ENCODE data around the gene CEBPZ. TPM values are rescaled to one million over a fixed set of nuclear protein-coding genes. Genes with fewer than 3 reads are reported as not detected.
"Not testable (repeated sequence)": the region's sequence is repeated elsewhere in the genome, so short reads cannot be mapped to it uniquely, and the experiment has no call there.

Gene CEBPZ
- total RNA-seq, 1 donor from 2014 or later: 41.2 TPM

GRCh38 chr2:37198681-37199065 is 32.7 kb downstream of the CEBPZ start:
- no peak for TF ChIP-seq CTCF (IDR thresholded peaks at IDR 0.05; ENCODE audit: unreplicated experiment)
- H3K27me3 Mint-ChIP-seq (ENCODE audit: unreplicated experiment): peaks cover 5% of the 10 kb centered on the region
- no peaks in the 10 kb centered on the region for H3K9me3 Mint-ChIP-seq (ENCODE audit: unreplicated experiment)
- H3K36me3 Mint-ChIP-seq (ENCODE audit: low read depth, unreplicated experiment): peaks cover 13% of the 10 kb centered on the region
- no peak for DNase-seq (ENCODE audit: low spot score)
- H3K27ac Mint-ChIP-seq (ENCODE audit: unreplicated experiment): peak overlapping the region; percentile 25
- peaks cover 7% of the 10 kb centered on the region for H3K4me1 Mint-ChIP-seq (ENCODE audit: unreplicated experiment)
- no peak overlapping the region for H3K4me3 Mint-ChIP-seq (ENCODE audit: unreplicated experiment)

GRCh38 chr2:37196320-37197195 is 34.8 kb downstream of the CEBPZ start, which contains the start of gene CEBPZOS:
Gene CEBPZOS, plus strand, starts transcription at chr2:37196496. Its CDS starts 3,209 bp downstream, at chr2:37199705.
- DNase-seq (ENCODE audit: low spot score): peak; percentile 76
- Mint-ChIP-seq H3K4me3 (ENCODE audit: unreplicated experiment) (peak within 1 kb of the TSS; percentile 99), H3K9me3 (ENCODE audit: unreplicated experiment) (no peaks in the 10 kb centered on the region), H3K27me3 (ENCODE audit: unreplicated experiment) (peaks cover 5% of the 10 kb centered on the region), H3K27ac (ENCODE audit: unreplicated experiment) (peak within 1 kb of the TSS; percentile 88), H3K4me1 (ENCODE audit: unreplicated experiment) (peaks cover 7% of the 10 kb centered on the region), H3K36me3 (ENCODE audit: low read depth, unreplicated experiment) (peaks cover 4% of the 10 kb centered on the region)
- TF ChIP-seq CTCF (IDR thresholded peaks at IDR 0.05; ENCODE audit: unreplicated experiment): no peak

- not testable (repeated sequence) for H3K27me3 Mint-ChIP-seq (ENCODE audit: unreplicated experiment); H3K9me3 Mint-ChIP-seq (ENCODE audit: unreplicated experiment); H3K4me1 Mint-ChIP-seq (ENCODE audit: unreplicated experiment); DNase-seq (ENCODE audit: low spot score); H3K36me3 Mint-ChIP-seq (ENCODE audit: low read depth, unreplicated experiment)
- Mint-ChIP-seq H3K27ac (ENCODE audit: unreplicated experiment) (peak overlapping the region; percentile 88), H3K4me3 (ENCODE audit: unreplicated experiment) (peak overlapping the region; percentile 99)
Measured at GRCh38 chr2:37195862-37196319, 35.5 kb downstream of the CEBPZ start.

GRCh38 chr2:37192551-37192950 is 38.8 kb downstream of the CEBPZ start:
- H3K4me1 Mint-ChIP-seq (ENCODE audit: unreplicated experiment): peaks cover 4% of the 10 kb centered on the region
- no peaks in the 10 kb centered on the region for H3K9me3 Mint-ChIP-seq (ENCODE audit: unreplicated experiment)
- DNase-seq (ENCODE audit: low spot score): no peak
- peaks cover 8% of the 10 kb centered on the region for H3K27me3 Mint-ChIP-seq (ENCODE audit: unreplicated experiment)
- no peak for TF ChIP-seq CTCF (IDR thresholded peaks at IDR 0.05; ENCODE audit: unreplicated experiment)
- no peak overlapping the region for H3K27ac Mint-ChIP-seq (ENCODE audit: unreplicated experiment)
- no peak overlapping the region for H3K4me3 Mint-ChIP-seq (ENCODE audit: unreplicated experiment)
- peaks cover 4% of the 10 kb centered on the region for H3K36me3 Mint-ChIP-seq (ENCODE audit: low read depth, unreplicated experiment)

- no peaks in the 10 kb centered on the region for H3K9me3 Mint-ChIP-seq (ENCODE audit: unreplicated experiment)
- DNase-seq (ENCODE audit: low spot score): no peak
- TF ChIP-seq CTCF (IDR thresholded peaks at IDR 0.05; ENCODE audit: unreplicated experiment): no peak
- no peaks in the 10 kb centered on the region for H3K4me1 Mint-ChIP-seq (ENCODE audit: unreplicated experiment)
- H3K4me3 Mint-ChIP-seq (ENCODE audit: unreplicated experiment): no peak overlapping the region
- peaks cover 8% of the 10 kb centered on the region for H3K27me3 Mint-ChIP-seq (ENCODE audit: unreplicated experiment)
- H3K36me3 Mint-ChIP-seq (ENCODE audit: low read depth, unreplicated experiment): peaks cover 4% of the 10 kb centered on the region
- H3K27ac Mint-ChIP-seq (ENCODE audit: unreplicated experiment): no peak overlapping the region
Measured at GRCh38 chr2:37191747-37192146, 39.6 kb downstream of the CEBPZ start.
